GM19239 (cell line): Measurements from ENCODE around the gene SLC25A1.

Experiments used
- DNase-seq: peaks from one replicate; pipeline ENCODE4 v3.0.0; 2011; ENCODE audit warnings: low spot score; ENCODE audit not compliant: insufficient read length
- FAIRE-seq: peaks from 2 replicates; lab custom pipeline; 2011; peaks lifted over from hg19 to GRCh38; lab: Jason Lieb, UNC

The SLC25A1 gene

DNA sequence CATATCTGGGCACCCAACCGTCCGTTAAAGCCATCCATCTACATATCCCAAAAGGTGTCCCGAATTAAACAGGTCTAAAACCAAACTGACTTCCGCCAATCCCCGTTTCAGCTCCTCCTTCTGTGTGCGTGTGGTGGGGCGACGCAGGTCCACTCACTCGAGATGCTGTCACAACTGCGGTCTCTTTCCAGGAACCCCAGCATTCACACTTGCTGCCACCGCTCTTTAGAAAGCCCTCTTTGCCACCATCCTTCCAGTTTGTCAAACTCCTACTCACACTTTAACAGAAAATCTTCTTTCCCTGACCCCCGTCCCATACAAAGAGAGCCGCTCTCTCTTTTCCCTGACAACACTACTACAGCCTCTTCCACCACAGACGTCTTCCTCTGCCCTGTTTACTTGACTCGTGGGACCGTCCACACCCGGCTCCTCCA lies 34.6 kb downstream of the SLC25A1 start:
- DNase-seq (no peak), FAIRE-seq (peak; percentile 28)

DNA sequence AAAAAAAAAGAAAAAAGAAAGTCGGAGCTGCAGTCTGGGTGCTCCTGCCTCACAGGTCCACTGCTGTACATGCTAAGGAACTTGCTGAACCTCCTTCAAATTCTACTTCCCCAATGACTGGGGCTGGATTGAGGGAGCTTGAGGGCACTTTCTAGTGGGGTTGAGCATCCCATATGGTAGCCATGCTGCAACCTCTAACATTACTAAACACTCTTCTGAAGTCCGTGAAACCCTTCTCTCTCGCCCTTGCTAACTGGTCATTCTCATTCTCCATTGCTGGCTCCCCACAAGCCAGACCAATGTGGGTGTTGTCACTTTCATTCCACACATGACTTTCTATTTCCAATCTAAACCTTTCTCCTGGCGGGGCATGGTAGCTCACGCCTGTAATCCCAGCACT lies 35.3 kb downstream of the SLC25A1 start:
- no peak for DNase-seq
- FAIRE-seq: no peak

DNA sequence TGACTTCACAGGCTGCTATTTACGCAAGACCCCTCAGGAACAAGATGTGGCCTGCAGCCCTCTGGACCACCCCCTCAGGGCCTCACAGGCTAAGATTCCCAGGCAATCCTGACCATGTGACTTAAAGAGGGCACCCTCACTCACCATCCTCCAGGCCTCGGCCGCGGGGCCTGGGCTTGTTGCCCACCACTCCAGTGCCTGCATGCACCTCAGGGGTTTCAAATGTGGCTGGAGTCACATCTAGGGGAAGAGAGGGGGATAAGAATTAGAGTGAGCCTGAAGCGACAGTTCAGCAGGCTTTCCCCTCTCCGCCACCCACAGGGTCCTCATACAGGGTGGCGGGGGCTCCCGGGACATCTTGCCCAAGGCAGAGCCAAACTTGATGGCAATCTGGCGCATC lies 36.1 kb downstream of the SLC25A1 start:
- FAIRE-seq (no peak), DNase-seq (no peak)

GRCh38 chr22:19139974-19140373 lies 38.6 kb downstream of the SLC25A1 start:
- FAIRE-seq (no peak), DNase-seq (no peak)

DNA sequence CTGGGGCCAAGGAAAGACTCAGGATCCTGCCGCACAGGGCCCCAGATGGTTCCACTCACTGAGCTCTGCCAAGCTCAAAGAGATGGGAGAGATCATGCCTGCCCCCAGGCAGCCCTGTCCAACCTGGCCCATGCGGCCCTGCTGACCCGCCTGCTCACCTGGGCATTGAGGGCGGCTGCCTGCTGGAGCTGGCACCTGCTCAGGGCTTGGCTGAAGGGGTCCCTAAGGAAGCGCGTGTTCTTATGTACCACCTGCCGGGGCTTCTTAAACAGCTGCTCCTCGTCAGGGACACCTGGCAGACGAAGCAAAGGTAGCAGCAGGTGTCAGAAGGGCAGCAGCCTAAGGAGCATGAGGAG lies 39.6 kb downstream of the SLC25A1 start:
- FAIRE-seq: no peak

DNA sequence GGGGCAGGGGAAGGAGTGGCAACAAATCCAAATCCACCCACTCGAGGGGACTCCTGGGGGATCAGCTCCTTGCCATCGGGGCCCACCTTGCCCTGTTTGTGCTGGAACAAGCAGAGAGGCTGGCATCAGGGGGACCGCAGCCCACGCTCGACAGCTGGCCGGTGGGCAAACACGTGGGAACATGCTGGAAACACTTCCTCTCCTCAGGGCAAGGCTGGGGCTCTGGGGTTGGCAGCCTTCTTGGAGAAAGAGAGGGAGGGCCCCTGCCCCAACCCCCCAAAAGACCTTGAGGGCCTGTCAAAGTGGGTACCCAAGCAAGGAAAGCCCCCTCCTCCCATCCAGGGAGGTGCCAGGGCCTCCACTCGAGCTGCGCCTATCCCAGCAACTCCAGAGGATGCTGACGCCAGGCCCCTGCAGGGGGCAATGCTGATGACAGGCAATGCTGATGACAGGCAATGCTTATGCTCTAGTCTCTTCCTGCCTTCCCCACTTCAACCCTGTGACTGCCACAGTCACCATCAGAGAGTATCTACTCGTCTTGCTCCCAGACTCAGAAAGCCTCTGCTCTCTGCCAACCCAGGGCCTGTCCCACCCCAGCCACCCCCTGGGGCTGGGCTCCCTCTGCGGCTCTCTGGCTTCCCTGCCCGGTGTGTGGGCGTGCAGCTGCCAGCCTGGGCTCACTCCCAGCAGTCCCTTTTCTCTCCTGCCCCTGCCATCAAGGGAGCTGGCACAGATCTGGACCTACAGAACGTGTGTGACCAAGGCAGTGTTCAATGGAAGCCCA lies 40.1 kb downstream of the SLC25A1 start:
- DNase-seq: no peak
- FAIRE-seq: no peak

More for the DNA sequence above, 39.6 kb downstream of the SLC25A1 start:
- DNase-seq: no peak

- DNase-seq (no peak), FAIRE-seq (no peak)
Measured at GRCh38 chr22:19137384-19138216, 40.9 kb downstream of the SLC25A1 start.

GRCh38 chr22:19136915-19137314 lies 41.6 kb downstream of the SLC25A1 start:
- DNase-seq: no peak
- no peak for FAIRE-seq

DNA sequence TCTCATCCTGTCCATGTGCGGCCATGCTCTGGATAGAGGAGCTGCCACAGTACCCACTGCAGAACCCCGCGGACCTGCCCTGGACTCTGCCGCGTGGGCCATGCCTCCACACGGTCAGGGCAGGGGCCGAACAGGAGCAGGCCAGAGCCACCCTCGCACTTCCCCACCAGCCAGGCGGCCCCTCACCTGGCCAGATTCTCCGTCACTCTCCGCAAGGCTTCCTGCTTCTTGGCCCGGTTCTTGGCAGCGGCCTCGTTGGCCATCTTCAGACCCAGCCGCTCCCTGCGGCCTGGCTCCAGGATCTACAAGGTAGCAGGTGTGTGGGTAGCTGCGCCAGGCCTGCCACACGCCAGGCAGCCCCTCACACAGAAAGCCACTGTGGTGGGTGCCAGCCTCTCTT lies 43.7 kb downstream of the SLC25A1 start:
- no peak for DNase-seq
- no peak for FAIRE-seq

DNA sequence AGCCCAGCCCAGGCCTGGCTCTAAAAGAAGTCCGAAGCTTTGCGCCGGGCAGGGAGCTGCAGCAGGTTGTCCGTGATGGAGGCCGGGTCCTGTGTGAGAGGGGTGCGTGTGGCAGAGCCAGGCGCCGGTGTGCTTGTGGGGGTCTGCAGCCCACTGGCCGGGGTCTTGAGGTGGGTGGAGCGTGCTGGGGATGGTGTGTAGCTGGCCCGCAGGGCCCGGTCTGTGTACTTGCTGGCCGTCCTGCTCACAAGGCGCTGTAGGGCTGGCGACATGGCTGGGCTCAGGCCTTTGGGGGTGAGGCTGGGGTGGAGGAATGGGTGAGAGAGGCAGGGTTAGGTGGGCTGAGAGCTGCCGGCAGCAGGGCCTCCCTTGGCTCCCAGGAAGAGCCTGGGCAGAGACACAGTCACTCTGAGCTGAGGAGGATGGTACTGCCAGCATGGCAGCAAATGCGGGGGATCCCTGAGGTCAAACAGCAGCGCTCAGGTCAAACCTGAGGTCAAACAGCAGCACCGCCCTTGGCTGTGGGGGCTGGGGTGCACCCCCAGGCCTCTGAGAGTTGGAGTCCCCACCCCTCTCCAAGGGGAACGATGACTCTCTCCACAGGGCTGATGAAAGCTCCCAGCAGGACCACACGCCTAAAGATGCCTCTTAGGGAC lies 44.2 kb downstream of the SLC25A1 start:
- FAIRE-seq (no peak), DNase-seq (no peak)

DNA sequence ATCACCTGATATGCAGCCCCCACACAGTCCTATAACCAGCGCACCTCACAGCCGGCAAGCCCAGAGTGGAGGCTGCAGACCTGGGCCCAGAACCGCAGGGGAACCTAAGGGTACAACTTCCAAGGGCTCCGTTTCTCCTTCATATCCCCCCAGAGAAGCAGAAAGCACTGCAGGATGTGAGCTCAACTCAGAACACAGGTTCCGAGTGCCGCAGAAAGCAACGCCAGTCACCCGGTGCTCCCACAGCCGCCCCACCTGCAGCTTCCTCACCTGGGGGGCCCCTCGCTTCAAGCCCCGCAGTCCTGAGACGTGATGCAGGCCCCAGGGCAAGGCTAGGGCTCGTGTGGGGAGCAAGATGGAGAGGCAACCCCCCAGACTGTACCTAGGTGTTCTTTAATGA lies 45.0 kb downstream of the SLC25A1 start:
- DNase-seq (no peak), FAIRE-seq (no peak)

DNA sequence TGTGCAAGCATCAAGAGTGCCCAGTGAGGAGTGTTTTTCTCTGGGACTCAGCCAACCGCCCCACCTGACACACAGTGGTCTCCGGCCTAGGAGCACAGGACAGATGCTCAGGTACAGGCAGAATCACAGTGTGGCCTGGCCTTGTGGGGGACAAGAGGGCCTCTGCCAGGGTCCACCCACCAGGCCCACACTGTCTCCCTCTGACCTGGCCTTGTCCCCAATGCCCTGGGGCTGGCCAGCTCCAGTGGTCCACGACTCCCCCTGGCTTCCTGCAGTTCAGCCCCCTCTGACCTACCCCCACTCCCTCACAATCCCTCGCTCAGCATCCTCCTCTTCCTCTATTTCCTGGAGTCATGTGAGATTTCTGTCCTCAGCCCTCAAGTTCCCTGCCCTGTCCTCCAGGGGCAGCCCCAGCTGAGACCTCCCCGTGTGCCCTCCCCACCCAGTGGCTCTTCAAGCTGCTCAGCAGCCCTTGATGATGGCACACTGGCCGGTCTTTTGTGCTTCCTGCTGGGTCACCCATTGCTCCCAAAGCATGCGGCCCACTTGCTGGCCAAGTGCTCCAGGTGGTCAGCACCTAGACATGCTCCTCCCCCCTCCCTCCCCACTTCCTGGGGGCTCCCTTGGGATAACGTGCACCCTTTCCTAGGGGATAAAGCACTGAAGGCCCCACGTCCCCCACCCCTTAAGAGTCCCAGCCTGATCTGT lies 45.7 kb downstream of the SLC25A1 start:
- FAIRE-seq (no peak), DNase-seq (no peak)

- no peak for FAIRE-seq
Measured at GRCh38 chr22:19132153-19132552, 46.4 kb downstream of the SLC25A1 start.

GRCh38 chr22:19131685-19132015 lies 46.9 kb downstream of the SLC25A1 start:
- FAIRE-seq (no peak), DNase-seq (no peak)

More at GRCh38 chr22:19132153-19132552, 46.4 kb downstream of the SLC25A1 start:
- DNase-seq: no peak

- no peak for FAIRE-seq
- no peak for DNase-seq
Measured at GRCh38 chr22:19130959-19131684, 47.4 kb downstream of the SLC25A1 start, which contains the start of gene TSSK2. TSS of gene TSSK2 (plus strand) at chr22:19131308. CDS start at chr22:19131400, 92 bp downstream.

DNA sequence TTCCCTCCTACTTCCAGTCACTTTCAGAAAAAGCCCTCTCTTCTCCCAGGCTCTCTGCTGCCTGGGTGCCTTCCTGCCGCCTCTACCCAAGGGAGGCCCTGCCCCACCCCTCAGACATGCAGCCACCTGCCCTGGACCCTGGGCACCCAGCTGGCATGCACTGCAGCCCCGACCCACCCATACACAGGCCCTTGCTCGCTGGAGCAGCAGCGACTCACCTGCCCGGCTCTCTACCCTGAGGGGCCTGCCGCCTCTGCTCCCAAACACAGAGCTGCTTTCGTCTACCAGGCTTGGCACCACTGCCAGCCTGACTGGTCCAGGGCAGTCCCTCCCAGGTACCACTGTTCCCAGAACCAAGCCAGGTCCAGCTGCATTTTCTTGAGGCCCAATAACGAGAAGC lies 48.7 kb downstream of the SLC25A1 start:
- DNase-seq (no peak), FAIRE-seq (no peak)

GRCh38 chr22:19128946-19129727 lies 49.4 kb downstream of the SLC25A1 start:
- DNase-seq (no peak), FAIRE-seq (no peak)

- DNase-seq: no peak
- no peak for FAIRE-seq
Measured at GRCh38 chr22:19128009-19128401, 50.5 kb downstream of the SLC25A1 start.
